Measurements from ENCODE around the gene RFX2.

Gene RFX2

GRCh38 chr19:5969476-5969875 is 140.8 kb downstream of the RFX2 start:
- CTCF ChIA-PET = interaction anchor here (1.2 to 8.1 kb wide), 8 partner anchors 9 to 165 kb away, joined by 3 to 151 read pairs (median 20); partner anchors contain the start of genes NRTN and RANBP3
- POLR2A ChIA-PET = no interaction called here
- no peak for TF ChIP-seq CTCF (IDR thresholded peaks at IDR 0.05; ENCODE audit: insufficient read depth, low read length, missing control alignments)
- no peak for DNase-seq (ENCODE audit: low read depth, low spot score)
- no peak overlapping the region for H3K4me3 ChIP-seq (ENCODE audit: low read depth, low read length)

DNA sequence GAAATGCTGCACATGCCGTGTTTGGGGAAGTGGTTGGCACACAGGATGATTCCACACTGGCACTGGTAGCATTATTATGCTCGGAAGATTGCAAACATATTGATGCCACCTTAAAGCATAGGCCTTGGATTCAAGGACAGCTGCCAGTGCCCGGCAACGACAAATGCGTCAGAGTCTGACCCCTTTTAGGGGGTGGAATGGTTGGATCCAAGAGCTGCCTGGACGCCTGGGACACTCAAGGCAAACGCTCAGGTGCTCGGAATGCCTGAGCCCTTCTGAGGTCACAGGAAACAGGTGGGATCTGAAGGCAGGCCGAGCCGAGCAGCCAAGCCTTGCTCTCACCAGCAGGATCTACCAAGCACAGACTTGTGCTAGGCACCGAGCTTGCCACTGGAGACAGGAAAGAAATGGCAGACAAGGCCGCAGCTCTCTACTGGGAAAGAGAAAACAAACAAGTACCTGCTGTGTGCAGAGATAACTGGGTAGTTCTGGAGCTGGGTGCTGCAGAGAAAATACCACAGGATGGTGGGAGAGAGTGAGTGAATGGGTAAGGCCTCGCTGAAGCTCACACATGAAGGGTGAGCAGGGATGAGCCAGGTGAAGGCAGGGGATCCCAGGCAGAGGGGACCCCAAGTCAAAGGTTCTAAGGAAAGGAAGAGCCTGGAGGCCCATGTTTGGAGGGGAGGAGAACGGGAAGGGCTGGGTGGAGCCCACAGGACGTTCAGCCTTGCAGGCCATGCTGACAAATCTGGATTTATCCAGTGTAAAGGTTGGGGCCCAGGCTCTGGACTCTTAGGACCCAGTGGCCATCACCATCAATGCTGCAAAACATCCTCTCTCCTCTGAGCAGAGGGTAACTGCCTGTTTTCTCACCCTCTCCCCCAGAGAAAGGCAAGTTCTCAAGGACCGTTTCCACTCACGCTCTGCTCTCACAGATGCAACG is 141.6 kb downstream of the RFX2 start:
- CTCF ChIA-PET = interaction anchor here (0.6 to 8.1 kb wide), 25 partner anchors 10 to 452 kb away, joined by 3 to 151 read pairs (median 5); partner anchors contain the start of genes NRTN and RANBP3
- no peak for DNase-seq (ENCODE audit: low read depth, low spot score)
- H3K4me3 ChIP-seq (ENCODE audit: low read depth, low read length) = no peak overlapping the region
- no peak for TF ChIP-seq CTCF (IDR thresholded peaks at IDR 0.05; ENCODE audit: insufficient read depth, low read length, missing control alignments)
- POLR2A ChIA-PET = interaction anchor here (1.8 kb wide), 1 partner anchor 9 kb away, joined by 4 read pairs; the partner anchor contains the start of gene RANBP3

- POLR2A ChIA-PET = interaction anchor here (1.8 kb wide), 1 partner anchor 10 kb away, joined by 4 read pairs; the partner anchor contains the start of gene RANBP3
- CTCF ChIA-PET = interaction anchor here (0.7 to 8.1 kb wide), 27 partner anchors 11 to 453 kb away, joined by 3 to 151 read pairs (median 5); partner anchors contain the start of genes NRTN and RANBP3
- TF ChIP-seq CTCF (IDR thresholded peaks at IDR 0.05; ENCODE audit: insufficient read depth, low read length, missing control alignments) = peak; percentile 85
- no peak overlapping the region for H3K4me3 ChIP-seq (ENCODE audit: low read depth, low read length)
- no peak for DNase-seq (ENCODE audit: low read depth, low spot score)
Measured at GRCh38 chr19:5967994-5968430, 142.3 kb downstream of the RFX2 start.

GRCh38 chr19:5967571-5967970 is 142.7 kb downstream of the RFX2 start:
- TF ChIP-seq CTCF (IDR thresholded peaks at IDR 0.05; ENCODE audit: insufficient read depth, low read length, missing control alignments) = no peak
- POLR2A ChIA-PET = interaction anchor here (1.8 kb wide), 1 partner anchor 10 kb away, joined by 4 read pairs; the partner anchor contains the start of gene RANBP3
- CTCF ChIA-PET = interaction anchor here (0.7 to 8.1 kb wide), 26 partner anchors 11 to 454 kb away, joined by 3 to 151 read pairs (median 5); partner anchors contain the start of genes NRTN and RANBP3

GRCh38 chr19:5966941-5967340 is 143.4 kb downstream of the RFX2 start:
- H3K4me3 ChIP-seq (ENCODE audit: low read depth, low read length) = no peak overlapping the region
- CTCF ChIA-PET = interaction anchor here (0.9 to 8.1 kb wide), 20 partner anchors 12 to 163 kb away, joined by 3 to 151 read pairs (median 8); partner anchors contain the start of genes CAPS, NDUFA11, NRTN and RANBP3
- POLR2A ChIA-PET = interaction anchor here (1.5 kb wide), 1 partner anchor 11 kb away, joined by 3 read pairs; the partner anchor contains the start of gene RANBP3
- no peak for TF ChIP-seq CTCF (IDR thresholded peaks at IDR 0.05; ENCODE audit: insufficient read depth, low read length, missing control alignments)
- DNase-seq (ENCODE audit: low read depth, low spot score) = no peak

More at GRCh38 chr19:5967571-5967970, 142.7 kb downstream of the RFX2 start:
- DNase-seq (ENCODE audit: low read depth, low spot score) = no peak
- no peak overlapping the region for H3K4me3 ChIP-seq (ENCODE audit: low read depth, low read length)
